A549 treated with CORT108297 at 1 μM for 4 hours (cell line): ENCODE data around the gene CTSL. TPM values are rescaled to one million over a fixed set of nuclear protein-coding genes. Genes with fewer than 3 reads are reported as not detected.

Source experiments
- total RNA-seq: library from RNA; stranded (reverse); fragments of 200-300 nt; extraction: Qiagen RNA extraction; gene quantifications from 5 replicates; pipeline ENCODE4 v1.2.3, GENCODE V29; 2022

The CTSL gene
- 771 to 906 TPM (median 806 TPM) in 5 replicates for total RNA-seq

DNA sequence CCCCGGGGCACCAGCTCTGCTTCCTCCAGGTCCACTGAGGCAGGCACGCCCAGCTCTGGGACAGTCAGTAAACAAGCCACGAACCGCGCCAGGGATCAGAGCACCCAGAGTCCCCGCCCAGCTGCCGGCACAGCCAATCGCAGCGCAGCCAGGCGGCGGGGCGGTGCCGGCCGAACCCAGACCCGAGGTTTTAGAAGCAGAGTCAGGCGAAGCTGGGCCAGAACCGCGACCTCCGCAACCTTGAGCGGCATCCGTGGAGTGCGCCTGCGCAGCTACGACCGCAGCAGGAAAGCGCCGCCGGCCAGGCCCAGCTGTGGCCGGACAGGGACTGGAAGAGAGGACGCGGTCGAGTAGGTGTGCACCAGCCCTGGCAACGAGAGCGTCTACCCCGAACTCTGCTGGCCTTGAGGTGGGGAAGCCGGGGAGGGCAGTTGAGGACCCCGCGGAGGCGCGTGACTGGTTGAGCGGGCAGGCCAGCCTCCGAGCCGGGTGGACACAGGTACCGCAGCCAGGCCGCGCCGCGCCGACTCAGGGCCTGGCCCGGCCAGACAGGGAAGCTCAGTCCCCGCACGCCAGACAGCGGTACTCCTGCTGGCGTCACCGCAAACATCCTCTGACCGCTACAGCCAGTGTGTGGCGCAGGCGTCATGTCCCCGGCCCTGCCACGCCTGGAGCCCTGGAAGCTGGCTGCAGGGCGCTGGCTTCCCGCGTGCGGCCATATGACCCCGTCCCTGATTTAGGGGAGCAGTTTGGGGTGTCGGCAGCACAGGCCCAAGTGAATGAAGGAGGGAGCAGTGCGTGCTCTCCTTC is at the start of gene CTSL:
Gene CTSL, plus strand, starts transcription at position 220 of the 810 bp plus-strand sequence. CDS start 1,485 bp downstream, outside the sequence.

Other genes starting within 250 kb of the CTSL start
- 12.7 to 19.8 TPM (median 16.6 TPM) in 5 replicates for gene DAPK1, start 228.3 kb upstream of the CTSL start, total RNA-seq
- 0.03 TPM in 1 of 5 replicates, not detected in the others for gene SPATA31E1, start 156.8 kb downstream of the CTSL start, total RNA-seq
- not detected in 5 replicates for gene SPATA31C1, start 191.8 kb downstream of the CTSL start, total RNA-seq
- 7.6 to 8.5 TPM (median 8.3 TPM) in 5 replicates for gene CDK20, start 248.4 kb downstream of the CTSL start, total RNA-seq